ENCODE data around the gene CNOT6L.

Gene CNOT6L

DNA sequence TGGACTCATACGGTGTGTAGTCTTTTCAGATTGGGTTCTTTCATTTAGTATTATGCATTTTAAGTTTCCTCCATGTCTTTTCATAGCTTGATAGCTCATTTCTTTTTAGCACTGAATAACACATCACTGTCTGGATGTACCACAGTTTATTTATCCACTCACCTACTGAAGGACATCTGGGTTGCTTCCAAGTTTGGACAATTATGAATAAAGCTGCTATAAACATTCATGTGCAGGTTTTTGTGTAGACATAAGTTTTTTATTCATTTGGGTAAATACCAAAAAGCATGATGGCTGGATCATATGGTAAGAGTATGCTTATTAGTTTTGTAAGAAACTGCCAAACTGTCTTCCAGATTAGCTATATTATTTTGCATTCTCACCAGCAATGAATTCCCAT, 29.0 kb downstream of the CNOT6L start:
- H4K20me1 ChIP-seq (ENCODE audit: insufficient read depth), result peaks cover 36% of the 10 kb centered on the region
- no peak overlapping the region for H3K27ac ChIP-seq
- peaks cover 4% of the 10 kb centered on the region for H3K4me1 ChIP-seq (ENCODE audit: low read depth, poor library complexity, severe bottlenecking)
- no peak overlapping the region for H3K9ac ChIP-seq
- no peak overlapping the region for H3K4me3 ChIP-seq (IDR thresholded peaks at IDR 0.05; ENCODE audit: insufficient read depth, low read depth, low read length)
- H3K36me3 ChIP-seq (ENCODE audit: insufficient read depth), result no peaks in the 10 kb centered on the region; the same call in 1 of the 2 replicates
- H3K27me3 ChIP-seq (ENCODE audit: insufficient read depth, low read depth), result no peaks in the 10 kb centered on the region
- H2AFZ ChIP-seq (ENCODE audit: low read depth), result no peak overlapping the region
- H3K79me2 ChIP-seq (ENCODE audit: insufficient read depth, low read depth), result peaks cover 100% of the 10 kb centered on the region
- TF ChIP-seq, protein P1, sequence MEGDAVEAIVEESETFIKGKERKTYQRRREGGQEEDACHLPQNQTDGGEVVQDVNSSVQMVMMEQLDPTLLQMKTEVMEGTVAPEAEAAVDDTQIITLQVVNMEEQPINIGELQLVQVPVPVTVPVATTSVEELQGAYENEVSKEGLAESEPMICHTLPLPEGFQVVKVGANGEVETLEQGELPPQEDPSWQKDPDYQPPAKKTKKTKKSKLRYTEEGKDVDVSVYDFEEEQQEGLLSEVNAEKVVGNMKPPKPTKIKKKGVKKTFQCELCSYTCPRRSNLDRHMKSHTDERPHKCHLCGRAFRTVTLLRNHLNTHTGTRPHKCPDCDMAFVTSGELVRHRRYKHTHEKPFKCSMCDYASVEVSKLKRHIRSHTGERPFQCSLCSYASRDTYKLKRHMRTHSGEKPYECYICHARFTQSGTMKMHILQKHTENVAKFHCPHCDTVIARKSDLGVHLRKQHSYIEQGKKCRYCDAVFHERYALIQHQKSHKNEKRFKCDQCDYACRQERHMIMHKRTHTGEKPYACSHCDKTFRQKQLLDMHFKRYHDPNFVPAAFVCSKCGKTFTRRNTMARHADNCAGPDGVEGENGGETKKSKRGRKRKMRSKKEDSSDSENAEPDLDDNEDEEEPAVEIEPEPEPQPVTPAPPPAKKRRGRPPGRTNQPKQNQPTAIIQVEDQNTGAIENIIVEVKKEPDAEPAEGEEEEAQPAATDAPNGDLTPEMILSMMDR (conservative IDR thresholded peaks at IDR 0.05; ENCODE audit: low read depth, low read length), result no peak
- H3K4me2 ChIP-seq, result no peak overlapping the region

DNA sequence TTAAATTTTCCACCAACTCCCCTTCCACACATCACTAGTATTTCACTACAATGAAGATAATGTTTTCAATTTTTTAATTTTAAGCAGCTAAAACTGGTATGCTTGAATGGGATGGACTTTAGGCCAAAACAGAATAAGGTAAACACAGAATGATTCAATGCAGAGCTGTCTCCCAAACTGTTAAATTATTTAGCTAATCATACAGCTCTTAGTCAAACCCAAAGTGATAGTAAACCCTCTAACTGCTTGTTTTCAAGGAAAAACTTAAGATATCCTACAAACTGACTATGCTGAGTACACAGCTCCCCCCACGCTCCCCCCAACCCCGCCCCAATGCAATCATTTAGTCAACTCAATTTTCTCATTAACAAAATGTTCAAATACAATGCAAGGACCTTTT, 30.2 kb downstream of the CNOT6L start:
- peaks cover 100% of the 10 kb centered on the region for H3K79me2 ChIP-seq (ENCODE audit: insufficient read depth, low read depth)
- peaks cover 40% of the 10 kb centered on the region for H4K20me1 ChIP-seq (ENCODE audit: insufficient read depth)

DNA sequence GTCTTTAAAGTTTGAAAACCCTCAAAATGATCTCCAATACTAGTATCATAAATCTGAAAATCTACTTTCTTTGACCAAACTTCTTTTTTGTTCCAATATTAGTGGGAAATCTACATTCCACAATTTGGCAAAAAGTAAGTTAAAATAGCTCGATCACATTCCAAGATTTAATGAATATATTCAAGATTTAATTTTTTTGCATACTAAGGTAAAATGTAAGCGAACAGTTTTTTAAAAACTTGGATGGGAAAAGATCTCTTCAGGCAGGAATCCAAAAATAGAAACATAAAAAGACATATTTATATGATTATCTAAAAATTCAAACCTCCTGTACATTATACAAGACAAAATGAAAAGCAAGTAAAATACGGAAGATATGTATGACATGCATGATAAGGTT, 31.2 kb downstream of the CNOT6L start:
- TF ChIP-seq, protein P1 (conservative IDR thresholded peaks at IDR 0.05; ENCODE audit: low read depth, low read length), result no peak
- H3K27me3 ChIP-seq (ENCODE audit: insufficient read depth, low read depth), result no peaks in the 10 kb centered on the region
- no peak overlapping the region for H2AFZ ChIP-seq (ENCODE audit: low read depth)
- H3K4me1 ChIP-seq (ENCODE audit: low read depth, poor library complexity, severe bottlenecking), result peaks cover 4% of the 10 kb centered on the region
- H3K27ac ChIP-seq, result no peak overlapping the region
- no peak overlapping the region for H3K4me3 ChIP-seq (IDR thresholded peaks at IDR 0.05; ENCODE audit: insufficient read depth, low read depth, low read length)
- H3K36me3 ChIP-seq (ENCODE audit: insufficient read depth), result no peaks in the 10 kb centered on the region; the same call in 1 of the 2 replicates
- H4K20me1 ChIP-seq (ENCODE audit: insufficient read depth), result peaks cover 45% of the 10 kb centered on the region
- H3K4me2 ChIP-seq, result no peak overlapping the region
- H3K9ac ChIP-seq, result no peak overlapping the region
- H3K79me2 ChIP-seq (ENCODE audit: insufficient read depth, low read depth), result peaks cover 98% of the 10 kb centered on the region

More for the DNA sequence above, 30.2 kb downstream of the CNOT6L start:
- H3K27ac ChIP-seq, result no peak overlapping the region
- H3K4me2 ChIP-seq, result no peak overlapping the region
- peaks cover 4% of the 10 kb centered on the region for H3K4me1 ChIP-seq (ENCODE audit: low read depth, poor library complexity, severe bottlenecking)
- no peaks in the 10 kb centered on the region; the same call in 1 of the 2 replicates for H3K36me3 ChIP-seq (ENCODE audit: insufficient read depth)
- H3K27me3 ChIP-seq (ENCODE audit: insufficient read depth, low read depth), result no peaks in the 10 kb centered on the region
- TF ChIP-seq, protein P1 (conservative IDR thresholded peaks at IDR 0.05; ENCODE audit: low read depth, low read length), result no peak
- no peak overlapping the region for H3K4me3 ChIP-seq (IDR thresholded peaks at IDR 0.05; ENCODE audit: insufficient read depth, low read depth, low read length)
- H3K9ac ChIP-seq, result no peak overlapping the region
- H2AFZ ChIP-seq (ENCODE audit: low read depth), result no peak overlapping the region

DNA sequence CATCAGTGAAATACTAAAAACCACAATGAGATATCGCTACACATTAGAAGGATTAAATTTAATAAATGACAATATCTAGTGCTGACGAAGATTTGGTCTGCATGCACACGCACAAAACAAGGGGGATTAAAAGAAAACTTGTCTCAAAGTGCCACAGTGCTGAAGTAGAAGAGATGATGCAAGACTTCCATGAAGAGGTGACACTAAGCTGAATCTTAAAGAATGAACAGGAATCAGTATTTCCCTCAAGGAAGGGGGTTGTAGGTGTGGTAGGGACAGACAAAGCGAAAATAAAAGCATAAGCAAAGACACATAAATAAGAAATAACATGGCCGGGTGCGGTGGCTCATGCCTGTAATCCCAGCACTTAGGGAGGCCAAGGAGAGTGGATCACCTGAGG, 33.5 kb downstream of the CNOT6L start:
- no peak overlapping the region for H3K27ac ChIP-seq
- H3K4me2 ChIP-seq, result no peak overlapping the region
- no peaks in the 10 kb centered on the region for H3K27me3 ChIP-seq (ENCODE audit: insufficient read depth, low read depth)
- no peak overlapping the region for H3K4me3 ChIP-seq (IDR thresholded peaks at IDR 0.05; ENCODE audit: insufficient read depth, low read depth, low read length)
- H3K79me2 ChIP-seq (ENCODE audit: insufficient read depth, low read depth), result peaks cover 96% of the 10 kb centered on the region
- peaks cover 16% of the 10 kb centered on the region for H3K4me1 ChIP-seq (ENCODE audit: low read depth, poor library complexity, severe bottlenecking)
- peaks cover 61% of the 10 kb centered on the region for H4K20me1 ChIP-seq (ENCODE audit: insufficient read depth)
- TF ChIP-seq, protein P1 (conservative IDR thresholded peaks at IDR 0.05; ENCODE audit: low read depth, low read length), result no peak
- no peaks in the 10 kb centered on the region for H3K36me3 ChIP-seq (ENCODE audit: insufficient read depth)
- H2AFZ ChIP-seq (ENCODE audit: low read depth), result no peak overlapping the region
- no peak overlapping the region for H3K9ac ChIP-seq

Measured in KMS-11 (cell line).